Esophagus squamous epithelium (tissue), 5 donors: Measurements from ENCODE around the gene IFNL3. TPM values are rescaled to one million over a fixed set of nuclear protein-coding genes. Genes with fewer than 3 reads are reported as not detected.
"Not testable (repeated sequence)": the region's sequence is repeated elsewhere in the genome, so short reads cannot be mapped to it uniquely, and the experiment has no call there.

ENCODE experiments used
- DNase-seq: peaks from one replicate; lab custom pipeline; 2025; lab: John Stamatoyannopoulos, UW
- H3K27ac ChIP-seq, 4 donors: fragments of 200-600 bp; sonication (generic); one replicate each; pipeline ENCODE4 v1.5.1; 2016 to 2019; ENCODE audit warnings: mild to moderate bottlenecking in 1 of 4
- H3K27me3 ChIP-seq, 4 donors: fragments of 200-600 bp; sonication (generic); 1 replicate in 3 of 4; 2 replicates in 1 of 4; pipeline versions ENCODE4 v1.5.1 to v1.6.0; 2017 to 2021; ENCODE audit warnings: antibody characterized with exemption in 1 of 4
- H3K36me3 ChIP-seq, 3 donors: fragments of 200-600 bp; sonication (generic); one replicate each; pipeline ENCODE4 v1.5.1; 2016 to 2019
- H3K4me1 ChIP-seq, 3 donors: fragments of 200-600 bp; sonication (generic); one replicate each; pipeline ENCODE4 v1.5.1; 2017 to 2019
- H3K4me3 ChIP-seq, 4 donors: fragments of 200-600 bp; sonication (generic); 1 replicate in 3 of 4; 2 replicates in 1 of 4; pipeline ENCODE4 v1.5.1; 2016 to 2019; ENCODE audit warnings: mild to moderate bottlenecking in 2 of 4, moderate library complexity in 1 of 4
- H3K9me3 ChIP-seq, 3 donors: fragments of 200-600 bp; sonication (generic); one replicate each; pipeline ENCODE4 v1.5.1; 2016 to 2019
- POLR2A ChIP-seq, 4 donors: fragments of 450-650 bp; IDR thresholded peaks; one replicate each; pipeline ENCODE4 v1.6.1; 2017; ENCODE audit warnings: antibody characterized with exemption in 4 of 4, mild to moderate bottlenecking in 4 of 4, moderate library complexity in 3 of 4
- WGBS, 2 donors: methylation state at CpG; one replicate each; pipeline ENCODE4 v1.1.5; 2018; 5-methylcytosine and 5-hydroxymethylcytosine counted together
- intact Hi-C: fragments of 100-400 bp; cut with DNase I; formaldehyde crosslinking; loops from one replicate; pipeline ENCODE4 v1.15.0; 2022
- total RNA-seq, 4 donors: library from RNA; depleted of rRNA; stranded (reverse); fragments of >200 nt; gene quantifications; one replicate each; pipeline ENCODE4 v1.1.0, GENCODE V29; 2016
- TF ChIP-seq, protein P1 (sequence below), 6 experiments: fragments of 450-650 bp in 4 of 6; fragments of 200-600 bp in 2 of 6; sonication (generic) in 2 of 6; IDR thresholded peaks; one replicate each; pipeline ENCODE4 v1.5.1; 2016 to 2019; ENCODE audit warnings: antibody characterized with exemption in 6 of 6, mild to moderate bottlenecking in 4 of 6, moderate library complexity in 4 of 6
- donor health status: DM: yes; HTN: yes; CAD: no.

The IFNL3 gene
- total RNA-seq, 4 donors from 2014 or later, result not detected

DNA sequence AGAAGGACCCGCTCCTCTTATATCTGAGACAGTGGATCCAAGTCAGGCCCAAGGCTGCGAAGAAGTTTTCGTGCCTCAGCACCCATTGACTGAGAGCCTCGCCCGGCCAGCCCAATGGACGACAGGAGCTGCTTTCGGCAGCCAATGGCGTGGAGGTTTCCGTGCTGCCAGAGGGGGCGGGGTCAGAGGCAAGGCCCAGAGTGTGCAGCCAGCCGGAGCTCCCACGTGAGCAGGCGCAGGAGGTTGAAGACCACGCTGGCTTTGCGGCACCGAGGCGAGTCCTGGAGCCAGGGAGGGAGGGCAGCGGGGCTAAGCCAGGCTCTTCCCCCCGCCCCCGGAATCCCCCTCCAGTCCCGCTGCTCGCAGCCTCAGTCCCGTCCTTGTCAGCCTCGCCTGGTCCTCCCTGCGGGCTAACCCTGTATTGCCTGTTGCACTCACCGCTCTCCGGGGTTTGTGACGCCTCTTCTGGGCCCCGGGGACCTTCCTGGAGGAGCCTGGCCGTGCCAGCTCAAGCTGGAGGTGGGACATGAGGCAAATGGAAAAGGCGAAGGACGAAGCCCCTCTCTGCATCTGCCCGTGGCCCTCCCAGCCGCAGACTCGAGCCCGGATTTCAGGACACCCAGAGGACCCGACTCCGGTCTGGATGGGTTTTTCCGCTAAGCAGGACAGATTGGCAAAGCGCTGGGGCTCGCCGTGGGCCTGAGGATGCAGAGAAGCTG lies 2.3 kb upstream of the IFNL3 start:
- Histone ChIP-seq H3K27me3 (peaks cover 8 to 63% (median 13%) of the 10 kb centered on the region in 4 donors), H3K36me3 (no peaks in the 10 kb centered on the region), H3K4me1 (peaks cover 3 to 13% (median 11%) of the 10 kb centered on the region in 3 donors), H3K9me3 (no peaks in the 10 kb centered on the region), H3K27ac (no peak overlapping the region), H3K4me3 (peak overlapping the region in 3 of 4 donors; percentile 1 to 52 (median 20))
- no peak for DNase-seq
- 24 to 71% methylated on average over 5 to 13 of the region's 42 CpGs for WGBS, 2 donors
- TF ChIP-seq, protein P1, sequence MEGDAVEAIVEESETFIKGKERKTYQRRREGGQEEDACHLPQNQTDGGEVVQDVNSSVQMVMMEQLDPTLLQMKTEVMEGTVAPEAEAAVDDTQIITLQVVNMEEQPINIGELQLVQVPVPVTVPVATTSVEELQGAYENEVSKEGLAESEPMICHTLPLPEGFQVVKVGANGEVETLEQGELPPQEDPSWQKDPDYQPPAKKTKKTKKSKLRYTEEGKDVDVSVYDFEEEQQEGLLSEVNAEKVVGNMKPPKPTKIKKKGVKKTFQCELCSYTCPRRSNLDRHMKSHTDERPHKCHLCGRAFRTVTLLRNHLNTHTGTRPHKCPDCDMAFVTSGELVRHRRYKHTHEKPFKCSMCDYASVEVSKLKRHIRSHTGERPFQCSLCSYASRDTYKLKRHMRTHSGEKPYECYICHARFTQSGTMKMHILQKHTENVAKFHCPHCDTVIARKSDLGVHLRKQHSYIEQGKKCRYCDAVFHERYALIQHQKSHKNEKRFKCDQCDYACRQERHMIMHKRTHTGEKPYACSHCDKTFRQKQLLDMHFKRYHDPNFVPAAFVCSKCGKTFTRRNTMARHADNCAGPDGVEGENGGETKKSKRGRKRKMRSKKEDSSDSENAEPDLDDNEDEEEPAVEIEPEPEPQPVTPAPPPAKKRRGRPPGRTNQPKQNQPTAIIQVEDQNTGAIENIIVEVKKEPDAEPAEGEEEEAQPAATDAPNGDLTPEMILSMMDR (IDR thresholded peaks at IDR 0.05), result no peak
- TF ChIP-seq POLR2A (IDR thresholded peaks at IDR 0.05), result no peak
- intact Hi-C loops, result no loop called here

DNA sequence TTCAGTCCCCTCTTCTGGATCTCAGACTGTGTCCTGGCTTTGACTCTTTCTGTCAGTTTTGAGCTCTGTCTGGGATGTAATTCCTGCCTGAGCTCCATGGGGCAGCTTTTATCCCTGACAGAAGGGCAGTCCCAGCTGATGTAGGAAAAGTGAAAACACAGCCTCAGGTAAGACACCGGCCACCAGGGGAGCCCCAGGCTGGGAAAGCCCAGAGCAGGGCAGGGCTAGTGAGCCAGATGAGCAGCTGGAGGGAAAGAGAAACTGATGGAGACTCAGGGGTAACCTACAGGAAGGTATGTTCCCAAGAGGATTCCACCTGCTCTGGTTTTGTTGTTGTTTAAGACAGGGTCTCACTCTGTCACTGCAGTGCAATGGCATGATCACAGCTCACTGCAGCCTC lies 360 bp upstream of the IFNL3 start:
- no CpG with 5 or more reads among the region's 1 CpG for WGBS, 2 donors
- H3K4me3 ChIP-seq, intact Hi-C loops, DNase-seq, H3K36me3 ChIP-seq, H3K9me3 ChIP-seq, H3K27ac ChIP-seq: not testable (repeated sequence)
- H3K4me1 ChIP-seq, result peaks cover 3 to 13% (median 11%) of the 10 kb centered on the region in 3 donors
- peaks cover 8 to 65% (median 13%) of the 10 kb centered on the region in 4 donors for H3K27me3 ChIP-seq

DNA sequence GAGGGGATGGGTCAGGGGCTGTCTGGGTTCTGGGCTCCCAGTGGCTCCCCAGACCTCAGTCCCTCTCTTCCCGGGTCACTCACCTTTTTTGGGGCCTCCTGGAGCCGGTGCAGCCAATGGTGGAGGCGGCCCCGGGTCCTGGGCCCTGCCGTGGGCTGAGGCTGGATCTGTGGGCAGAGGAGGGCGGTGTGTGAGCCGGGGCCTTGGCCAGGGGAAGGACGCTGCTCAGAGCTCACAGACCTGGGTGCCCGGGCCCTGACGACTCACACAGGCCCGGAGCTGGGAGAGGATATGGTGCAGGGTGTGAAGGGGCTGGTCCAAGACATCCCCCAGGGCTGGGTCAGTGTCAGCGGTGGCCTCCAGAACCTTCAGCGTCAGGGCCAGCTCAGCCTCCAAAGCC lies 1.1 kb downstream of the IFNL3 start:
- H3K9me3 ChIP-seq, H3K4me3 ChIP-seq, intact Hi-C loops, H3K27ac ChIP-seq, DNase-seq, H3K36me3 ChIP-seq: not testable (repeated sequence)
- 80 to 100% methylated on average over 2 of the region's 13 CpGs for WGBS, 2 donors
- Histone ChIP-seq H3K27me3 (peaks cover 8 to 58% (median 12%) of the 10 kb centered on the region in 4 donors), H3K4me1 (peaks cover 3 to 13% (median 11%) of the 10 kb centered on the region in 3 donors)

DNA sequence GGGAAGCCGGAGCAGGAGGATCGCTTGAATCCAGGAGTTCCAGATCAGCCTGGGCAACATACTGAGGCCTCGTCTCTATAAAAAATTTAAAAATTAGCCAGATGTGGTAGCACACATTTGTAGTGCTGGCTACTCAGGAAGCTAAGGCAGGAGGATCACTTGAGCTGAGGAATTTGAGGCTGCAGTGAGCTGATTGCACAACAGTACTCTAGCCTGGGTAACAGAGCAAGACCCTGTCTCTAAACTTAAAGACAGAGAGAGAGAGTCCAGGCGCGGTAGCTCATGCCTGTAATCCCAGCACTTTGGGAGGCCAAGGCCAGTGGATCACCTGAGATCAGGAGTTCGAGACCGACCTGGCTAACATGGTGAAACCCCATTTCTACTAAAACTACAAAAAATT lies 4.4 kb downstream of the IFNL3 start:
- Histone ChIP-seq H3K9me3 (no peaks in the 10 kb centered on the region), H3K4me1 (peaks cover 0 to 8% (median 6%) of the 10 kb centered on the region in 3 donors), H3K27ac (no peak overlapping the region), H3K27me3 (peaks cover 0 to 70% (median 0%) of the 10 kb centered on the region in 4 donors), H3K36me3 (no peaks in the 10 kb centered on the region), H3K4me3 (no peak overlapping the region)
- no peak for DNase-seq
- intact Hi-C loops, result no loop called here
- WGBS, 2 donors, result 81 to 89% methylated on average over 5 to 7 of the region's 7 CpGs
- no peak for TF ChIP-seq POLR2A (IDR thresholded peaks at IDR 0.05)
- TF ChIP-seq, protein P1 (IDR thresholded peaks at IDR 0.05), result no peak

DNA sequence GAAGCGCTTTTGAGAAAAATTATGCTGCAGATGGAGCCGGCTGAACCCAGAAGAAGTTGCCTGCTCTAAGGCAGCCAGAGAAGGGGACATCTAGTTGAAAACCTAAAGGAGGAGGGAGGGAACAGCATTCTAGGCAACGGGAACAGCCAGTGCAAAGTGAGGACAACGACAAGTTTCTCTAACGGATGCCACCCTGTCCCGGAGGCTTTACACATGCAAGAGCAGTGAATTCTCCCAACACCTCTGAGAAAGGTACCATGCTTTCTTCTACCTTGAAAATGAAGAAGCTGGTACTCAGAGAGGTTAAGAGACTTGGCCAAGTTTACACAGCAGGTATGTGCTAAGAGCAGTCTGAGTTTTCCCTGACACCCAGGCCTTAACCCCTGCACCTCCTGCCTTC lies 5.9 kb downstream of the IFNL3 start:
- Histone ChIP-seq H3K9me3 (no peaks in the 10 kb centered on the region), H3K27ac (no peak overlapping the region), H3K36me3 (no peaks in the 10 kb centered on the region), H3K4me1 (peaks cover 0 to 8% (median 6%) of the 10 kb centered on the region in 3 donors), H3K4me3 (no peak overlapping the region), H3K27me3 (peaks cover 0 to 66% (median 0%) of the 10 kb centered on the region in 4 donors)
- WGBS, 2 donors, result 81 to 84% methylated on average over 6 of the region's 6 CpGs
- intact Hi-C loops, result no loop called here
- DNase-seq, result no peak
- TF ChIP-seq POLR2A (IDR thresholded peaks at IDR 0.05), result no peak
- TF ChIP-seq, protein P1 (IDR thresholded peaks at IDR 0.05), result no peak

DNA sequence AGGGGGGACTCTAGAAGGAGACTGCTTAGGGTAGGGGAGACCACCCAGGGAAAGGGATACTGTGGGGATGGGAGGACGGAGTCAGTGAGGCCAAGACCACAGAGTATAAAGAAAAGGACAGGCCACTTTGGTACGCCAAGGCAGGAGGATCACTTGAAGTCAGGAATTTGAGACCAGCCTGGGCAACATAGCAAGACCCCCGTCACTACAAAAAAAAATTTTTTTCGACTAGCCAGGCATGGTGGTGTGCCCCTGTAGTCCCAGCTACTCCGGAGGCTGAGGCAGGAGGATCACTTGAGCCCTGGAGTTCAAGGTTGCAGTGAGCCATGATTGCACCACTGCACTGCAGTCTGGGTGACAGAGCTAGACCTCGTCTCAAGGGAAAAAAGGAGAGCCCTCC lies 6.6 kb downstream of the IFNL3 start:
- no peak overlapping the region for H3K4me3 ChIP-seq
- H3K27ac ChIP-seq, result no peak overlapping the region
- WGBS, 2 donors, result 71 to 74% methylated on average over 6 of the region's 6 CpGs
- H3K9me3 ChIP-seq, result no peaks in the 10 kb centered on the region
- no peak for DNase-seq
- TF ChIP-seq, protein P1 (IDR thresholded peaks at IDR 0.05), result no peak
- TF ChIP-seq POLR2A (IDR thresholded peaks at IDR 0.05), result no peak
- intact Hi-C loops, result no loop called here
- peaks cover 0 to 62% (median 0%) of the 10 kb centered on the region in 4 donors for H3K27me3 ChIP-seq
- peaks cover 0 to 8% (median 6%) of the 10 kb centered on the region in 3 donors for H3K4me1 ChIP-seq
- no peaks in the 10 kb centered on the region for H3K36me3 ChIP-seq
